WTC11 (cell line): ENCODE measurements around the gene NSMCE1. TPM values are rescaled to one million over a fixed set of nuclear protein-coding genes. Genes with fewer than 3 reads are reported as not detected.
A peak's percentile ranks its signal among the peaks of the same experiment; 100 is the strongest.

ENCODE experiments used
- ATAC-seq: fragments of 200-7000 bp; cut with Tn5 transposase; 2 replicates; pipeline ENCODE4 v1.10.0; 2021; ENCODE audit warnings: mild to moderate bottlenecking, moderate library complexity
- CTCF ChIA-PET: fragments of 300-600 bp; sonication (Branson Sonifier 250); formaldehyde crosslinking; loops from one replicate; lab custom pipeline; 2021; ENCODE audit warnings: antibody characterized with exemption; lab: Charles Lee
- POLR2A ChIA-PET: fragments of 350-600 bp; sonication (Branson Sonifier 250); formaldehyde crosslinking; loops from one replicate; lab custom pipeline; 2021; ENCODE audit warnings: antibody characterized with exemption; lab: Charles Lee
- DNase-seq: peaks from one replicate; pipeline ENCODE4 v3.0.0; 2021; ENCODE audit warnings: low spot score
- H3K27ac Mint-ChIP-seq: 2 replicates; pipeline ENCODE4 v1.8.0; 2021; ENCODE audit warnings: mixed read lengths
- H3K27me3 Mint-ChIP-seq: 2 replicates; pipeline ENCODE4 v1.8.0; 2021; ENCODE audit warnings: low read depth, mild to moderate bottlenecking, moderate library complexity, mixed read lengths
- H3K36me3 Mint-ChIP-seq: 2 replicates; pipeline ENCODE4 v1.8.0; 2021; ENCODE audit warnings: mixed read lengths
- H3K4me1 Mint-ChIP-seq: 2 replicates; pipeline ENCODE4 v1.8.0; 2022; ENCODE audit warnings: mixed read lengths
- H3K4me3 Mint-ChIP-seq: 2 replicates; pipeline ENCODE4 v1.8.0; 2021; ENCODE audit warnings: mild to moderate bottlenecking, moderate library complexity, mixed read lengths
- H3K9me3 Mint-ChIP-seq: 2 replicates; pipeline ENCODE4 v1.8.0; 2021; ENCODE audit warnings: mixed read lengths
- CBFB ChIP-seq: sonication (generic); formaldehyde crosslinking; IDR thresholded peaks from 2 replicates; pipeline ENCODE4 v1.8.1; 2022; ENCODE audit warnings: mild to moderate bottlenecking, low read depth, missing genetic modification reagents
- CREM ChIP-seq: sonication (generic); formaldehyde crosslinking; IDR thresholded peaks from 2 replicates; pipeline ENCODE4 v1.8.1; 2022; ENCODE audit warnings: mild to moderate bottlenecking, missing genetic modification reagents, moderate library complexity
- GTF2I ChIP-seq: fragments of 250-450 bp; sonication (Bioruptor Pico); conservative IDR thresholded peaks from 2 replicates; pipeline ENCODE4 v1.4.0; 2021; ENCODE audit warnings: mild to moderate bottlenecking
- IRF2 ChIP-seq: sonication (generic); formaldehyde crosslinking; IDR thresholded peaks from 2 replicates; pipeline ENCODE4 v1.8.0; 2022; ENCODE audit warnings: low read depth, missing genetic modification reagents, borderline replicate concordance
- NFATC4 ChIP-seq: fragments of 250-450 bp; sonication (Bioruptor Pico); IDR thresholded peaks from 2 replicates; pipeline ENCODE4 v1.9.0; 2021; ENCODE audit warnings: mild to moderate bottlenecking
- NR1H2 ChIP-seq: sonication (generic); formaldehyde crosslinking; IDR thresholded peaks from 2 replicates; pipeline ENCODE4 v1.9.0; 2021; ENCODE audit warnings: mild to moderate bottlenecking, moderate library complexity, missing genetic modification reagents
- TCF7 ChIP-seq: sonication (generic); formaldehyde crosslinking; IDR thresholded peaks from 2 replicates; pipeline ENCODE4 v1.8.0; 2022; ENCODE audit warnings: mild to moderate bottlenecking, low read depth, missing genetic modification reagents, moderate library complexity
- ZNF121 ChIP-seq: sonication (generic); formaldehyde crosslinking; IDR thresholded peaks from 2 replicates; pipeline ENCODE4 v1.8.0; 2023; ENCODE audit warnings: missing genetic modification reagents
- ZNF219 ChIP-seq: sonication (generic); formaldehyde crosslinking; IDR thresholded peaks from 2 replicates; pipeline ENCODE4 v1.8.0; 2023; ENCODE audit warnings: missing genetic modification reagents, mild to moderate bottlenecking, borderline replicate concordance
- ZNF232 ChIP-seq: sonication (generic); formaldehyde crosslinking; IDR thresholded peaks from 2 replicates; pipeline ENCODE4 v1.8.0; 2022; ENCODE audit warnings: mild to moderate bottlenecking, missing genetic modification reagents
- ZNF396 ChIP-seq: fragments of 250-450 bp; sonication (Bioruptor Pico); IDR thresholded peaks from 2 replicates; pipeline ENCODE4 v1.8.0; 2021; ENCODE audit warnings: mild to moderate bottlenecking, moderate library complexity, borderline replicate concordance
- total RNA-seq: library from RNA; stranded (reverse); gene quantifications from 3 replicates; pipeline ENCODE4 v1.2.3, GENCODE V29; 2021
- TF ChIP-seq, protein P1 (sequence below): sonication (generic); formaldehyde crosslinking; IDR thresholded peaks from 2 replicates; pipeline ENCODE4 v1.8.0; 2022; ENCODE audit warnings: mild to moderate bottlenecking, missing genetic modification reagents
- TF ChIP-seq, protein P2 (sequence below): sonication (generic); formaldehyde crosslinking; IDR thresholded peaks from 2 replicates; pipeline ENCODE4 v1.8.0; 2023; ENCODE audit warnings: missing genetic modification reagents, mild to moderate bottlenecking, borderline replicate concordance
- TF ChIP-seq, protein P3 (sequence below): sonication (generic); formaldehyde crosslinking; conservative IDR thresholded peaks from 2 replicates; pipeline ENCODE4 v1.8.1; 2022; ENCODE audit warnings: mild to moderate bottlenecking, missing genetic modification reagents
- TF ChIP-seq, protein P4 (sequence below): sonication (generic); formaldehyde crosslinking; IDR thresholded peaks from 2 replicates; pipeline ENCODE4 v1.8.0; 2023; ENCODE audit warnings: mild to moderate bottlenecking, missing genetic modification reagents
- TF ChIP-seq, protein P5 (sequence below): sonication (generic); formaldehyde crosslinking; IDR thresholded peaks from 2 replicates; pipeline ENCODE4 v1.8.1; 2023; ENCODE audit warnings: mild to moderate bottlenecking, missing genetic modification reagents, moderate library complexity
- TF ChIP-seq, protein P6 (sequence below): sonication (generic); formaldehyde crosslinking; IDR thresholded peaks from 2 replicates; pipeline ENCODE4 v1.8.1; 2023; ENCODE audit warnings: mild to moderate bottlenecking, missing genetic modification reagents

Gene NSMCE1
- total RNA-seq, 1 experiment from 2014 or later: 29.4 TPM

DNA sequence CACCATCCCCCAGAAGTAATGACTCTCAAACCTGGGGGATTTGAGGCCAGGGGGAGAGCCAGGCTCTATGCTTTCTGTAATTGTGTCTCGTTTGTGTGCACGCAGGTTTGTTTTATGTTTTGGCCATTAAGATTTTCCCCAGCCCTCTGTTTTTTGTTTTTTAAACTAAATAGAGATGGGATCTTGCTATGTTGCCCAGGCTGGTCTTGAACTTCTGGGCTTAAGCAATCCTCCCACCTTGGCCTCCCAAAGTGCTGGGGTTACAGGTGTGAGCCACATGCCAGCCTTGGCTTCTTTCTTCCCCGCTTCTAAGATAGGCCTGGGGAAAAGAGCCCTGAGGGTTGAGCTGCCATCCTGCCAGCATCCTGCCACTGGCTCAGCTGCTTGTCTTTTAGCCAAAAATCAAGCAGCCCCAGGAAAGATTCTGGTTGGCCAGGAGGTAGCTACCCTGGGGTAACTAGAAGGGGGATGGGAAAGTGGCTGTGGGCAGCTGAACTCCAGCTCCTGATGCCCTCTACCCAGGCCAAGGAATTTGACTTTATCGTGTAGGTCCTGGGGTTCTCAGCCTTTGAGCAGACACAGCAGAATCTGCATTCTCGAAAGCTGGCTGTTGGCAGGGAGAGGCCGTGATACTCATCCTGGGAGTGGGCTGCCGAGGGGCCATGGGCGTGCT is 46.9 kb downstream of the NSMCE1 start:
- Mint-ChIP-seq H3K27me3 (no peaks in the 10 kb centered on the region), H3K9me3 (no peaks in the 10 kb centered on the region), H3K4me3 (no peak overlapping the region), H3K36me3 (no peaks in the 10 kb centered on the region), H3K27ac (no peak overlapping the region), H3K4me1 (0 out of 2 replicates have a peak, but pooled peaks cover 2% of the 10 kb centered on the region)
- CTCF ChIA-PET: interaction anchor here (0.6 to 3.0 kb wide), 6 partner anchors 13 to 1329 kb away, joined by 3 to 11 read pairs (median 6); no protein-coding TSS in a partner anchor
- TF ChIP-seq CREM (CRISPR knock-in tag) (no peak), ZNF121 (CRISPR knock-in tag) (peak; percentile 26; the same call in 1 of the 2 replicates)
- TF ChIP-seq, protein P1, sequence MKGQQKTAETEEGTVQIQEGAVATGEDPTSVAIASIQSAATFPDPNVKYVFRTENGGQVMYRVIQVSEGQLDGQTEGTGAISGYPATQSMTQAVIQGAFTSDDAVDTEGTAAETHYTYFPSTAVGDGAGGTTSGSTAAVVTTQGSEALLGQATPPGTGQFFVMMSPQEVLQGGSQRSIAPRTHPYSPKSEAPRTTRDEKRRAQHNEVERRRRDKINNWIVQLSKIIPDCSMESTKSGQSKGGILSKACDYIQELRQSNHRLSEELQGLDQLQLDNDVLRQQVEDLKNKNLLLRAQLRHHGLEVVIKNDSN (CRISPR knock-in tag): no peak
- ATAC-seq (no peak), DNase-seq (no peak)
- POLR2A ChIA-PET: no interaction called here

DNA sequence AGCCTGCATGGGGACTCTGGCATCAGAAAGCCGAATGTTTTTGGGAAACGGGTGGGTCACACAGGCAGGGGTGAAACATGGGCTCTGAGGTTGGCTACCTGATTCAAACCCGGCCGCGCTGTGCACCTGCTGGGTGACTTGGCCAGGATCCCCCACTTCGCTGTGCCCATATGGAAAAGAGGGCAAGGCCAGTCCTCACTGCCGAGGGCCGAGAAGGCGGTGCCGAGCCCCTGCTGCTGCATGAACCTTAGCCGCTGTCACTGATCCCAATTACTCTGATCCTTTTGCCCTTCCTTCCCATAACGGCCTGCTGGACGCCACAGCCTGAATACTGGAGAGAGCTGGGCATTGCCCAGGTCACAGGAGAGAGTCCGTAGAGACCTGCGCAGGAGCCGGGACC is 47.6 kb downstream of the NSMCE1 start:
- TF ChIP-seq NR1H2 (CRISPR knock-in tag): no peak
- TF ChIP-seq, protein P2, sequence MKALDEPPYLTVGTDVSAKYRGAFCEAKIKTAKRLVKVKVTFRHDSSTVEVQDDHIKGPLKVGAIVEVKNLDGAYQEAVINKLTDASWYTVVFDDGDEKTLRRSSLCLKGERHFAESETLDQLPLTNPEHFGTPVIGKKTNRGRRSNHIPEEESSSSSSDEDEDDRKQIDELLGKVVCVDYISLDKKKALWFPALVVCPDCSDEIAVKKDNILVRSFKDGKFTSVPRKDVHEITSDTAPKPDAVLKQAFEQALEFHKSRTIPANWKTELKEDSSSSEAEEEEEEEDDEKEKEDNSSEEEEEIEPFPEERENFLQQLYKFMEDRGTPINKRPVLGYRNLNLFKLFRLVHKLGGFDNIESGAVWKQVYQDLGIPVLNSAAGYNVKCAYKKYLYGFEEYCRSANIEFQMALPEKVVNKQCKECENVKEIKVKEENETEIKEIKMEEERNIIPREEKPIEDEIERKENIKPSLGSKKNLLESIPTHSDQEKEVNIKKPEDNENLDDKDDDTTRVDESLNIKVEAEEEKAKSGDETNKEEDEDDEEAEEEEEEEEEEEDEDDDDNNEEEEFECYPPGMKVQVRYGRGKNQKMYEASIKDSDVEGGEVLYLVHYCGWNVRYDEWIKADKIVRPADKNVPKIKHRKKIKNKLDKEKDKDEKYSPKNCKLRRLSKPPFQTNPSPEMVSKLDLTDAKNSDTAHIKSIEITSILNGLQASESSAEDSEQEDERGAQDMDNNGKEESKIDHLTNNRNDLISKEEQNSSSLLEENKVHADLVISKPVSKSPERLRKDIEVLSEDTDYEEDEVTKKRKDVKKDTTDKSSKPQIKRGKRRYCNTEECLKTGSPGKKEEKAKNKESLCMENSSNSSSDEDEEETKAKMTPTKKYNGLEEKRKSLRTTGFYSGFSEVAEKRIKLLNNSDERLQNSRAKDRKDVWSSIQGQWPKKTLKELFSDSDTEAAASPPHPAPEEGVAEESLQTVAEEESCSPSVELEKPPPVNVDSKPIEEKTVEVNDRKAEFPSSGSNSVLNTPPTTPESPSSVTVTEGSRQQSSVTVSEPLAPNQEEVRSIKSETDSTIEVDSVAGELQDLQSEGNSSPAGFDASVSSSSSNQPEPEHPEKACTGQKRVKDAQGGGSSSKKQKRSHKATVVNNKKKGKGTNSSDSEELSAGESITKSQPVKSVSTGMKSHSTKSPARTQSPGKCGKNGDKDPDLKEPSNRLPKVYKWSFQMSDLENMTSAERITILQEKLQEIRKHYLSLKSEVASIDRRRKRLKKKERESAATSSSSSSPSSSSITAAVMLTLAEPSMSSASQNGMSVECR: no peak
- TF ChIP-seq, protein P3, sequence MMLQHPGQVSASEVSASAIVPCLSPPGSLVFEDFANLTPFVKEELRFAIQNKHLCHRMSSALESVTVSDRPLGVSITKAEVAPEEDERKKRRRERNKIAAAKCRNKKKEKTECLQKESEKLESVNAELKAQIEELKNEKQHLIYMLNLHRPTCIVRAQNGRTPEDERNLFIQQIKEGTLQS (CRISPR knock-in tag): no peak
- no peak for TF ChIP-seq ZNF396
- Mint-ChIP-seq H3K9me3 (no peaks in the 10 kb centered on the region), H3K4me1 (0 out of 2 replicates have a peak, but pooled peaks cover 2% of the 10 kb centered on the region), H3K27ac (no peak overlapping the region), H3K36me3 (no peaks in the 10 kb centered on the region), H3K27me3 (no peaks in the 10 kb centered on the region), H3K4me3 (no peak overlapping the region)
- ATAC-seq (no peak), DNase-seq (no peak)
- ChIA-PET CTCF (interaction anchor here (0.9 to 1.7 kb wide), 2 partner anchors 14 to 147 kb away, joined by 3 to 5 read pairs; no protein-coding TSS in a partner anchor), POLR2A (interaction anchor here (0.5 to 0.6 kb wide), 2 partner anchors 30 to 101 kb away, joined by 3 to 4 read pairs; no protein-coding TSS in a partner anchor)

DNA sequence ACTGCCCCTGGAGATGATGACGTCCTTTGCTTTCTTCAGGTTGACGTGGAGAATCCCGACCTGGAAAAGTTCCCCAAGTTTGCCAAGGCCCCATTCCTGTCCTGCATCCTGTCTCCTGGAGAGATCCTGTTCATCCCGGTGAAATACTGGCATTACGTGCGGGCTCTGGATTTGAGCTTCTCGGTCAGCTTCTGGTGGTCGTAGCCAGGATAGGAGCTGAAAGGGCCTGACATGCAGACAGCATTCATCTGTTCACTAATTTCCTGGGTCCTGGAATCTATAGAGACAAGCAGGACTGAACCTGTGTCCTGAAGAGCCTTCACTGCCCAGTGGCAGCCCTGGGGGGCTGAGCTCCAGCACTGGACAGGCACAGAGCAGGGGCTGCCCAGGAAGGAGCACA is 48.0 kb downstream of the NSMCE1 start:
- Mint-ChIP-seq H3K9me3 (no peaks in the 10 kb centered on the region), H3K27me3 (no peaks in the 10 kb centered on the region), H3K27ac (no peak overlapping the region), H3K4me1 (0 out of 2 replicates have a peak, but pooled peaks cover 2% of the 10 kb centered on the region), H3K4me3 (no peak overlapping the region), H3K36me3 (no peaks in the 10 kb centered on the region)
- DNase-seq: no peak
- ChIA-PET POLR2A (interaction anchor here (0.5 to 0.6 kb wide), 2 partner anchors 30 to 102 kb away, joined by 3 to 4 read pairs; no protein-coding TSS in a partner anchor), CTCF (interaction anchor here (0.9 to 1.7 kb wide), 2 partner anchors 14 to 148 kb away, joined by 3 to 5 read pairs; no protein-coding TSS in a partner anchor)
- no peak for ATAC-seq
- TF ChIP-seq NFATC4 (CRISPR knock-in tag) (no peak), ZNF232 (CRISPR knock-in tag) (no peak), GTF2I (CRISPR knock-in tag) (no peak), TCF7 (CRISPR knock-in tag) (no peak), CBFB (CRISPR knock-in tag) (no peak), IRF2 (CRISPR knock-in tag) (no peak), ZNF219 (CRISPR knock-in tag) (no peak)
- TF ChIP-seq, protein P4, sequence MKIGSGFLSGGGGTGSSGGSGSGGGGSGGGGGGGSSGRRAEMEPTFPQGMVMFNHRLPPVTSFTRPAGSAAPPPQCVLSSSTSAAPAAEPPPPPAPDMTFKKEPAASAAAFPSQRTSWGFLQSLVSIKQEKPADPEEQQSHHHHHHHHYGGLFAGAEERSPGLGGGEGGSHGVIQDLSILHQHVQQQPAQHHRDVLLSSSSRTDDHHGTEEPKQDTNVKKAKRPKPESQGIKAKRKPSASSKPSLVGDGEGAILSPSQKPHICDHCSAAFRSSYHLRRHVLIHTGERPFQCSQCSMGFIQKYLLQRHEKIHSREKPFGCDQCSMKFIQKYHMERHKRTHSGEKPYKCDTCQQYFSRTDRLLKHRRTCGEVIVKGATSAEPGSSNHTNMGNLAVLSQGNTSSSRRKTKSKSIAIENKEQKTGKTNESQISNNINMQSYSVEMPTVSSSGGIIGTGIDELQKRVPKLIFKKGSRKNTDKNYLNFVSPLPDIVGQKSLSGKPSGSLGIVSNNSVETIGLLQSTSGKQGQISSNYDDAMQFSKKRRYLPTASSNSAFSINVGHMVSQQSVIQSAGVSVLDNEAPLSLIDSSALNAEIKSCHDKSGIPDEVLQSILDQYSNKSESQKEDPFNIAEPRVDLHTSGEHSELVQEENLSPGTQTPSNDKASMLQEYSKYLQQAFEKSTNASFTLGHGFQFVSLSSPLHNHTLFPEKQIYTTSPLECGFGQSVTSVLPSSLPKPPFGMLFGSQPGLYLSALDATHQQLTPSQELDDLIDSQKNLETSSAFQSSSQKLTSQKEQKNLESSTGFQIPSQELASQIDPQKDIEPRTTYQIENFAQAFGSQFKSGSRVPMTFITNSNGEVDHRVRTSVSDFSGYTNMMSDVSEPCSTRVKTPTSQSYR (CRISPR knock-in tag): no peak
- TF ChIP-seq, protein P5, sequence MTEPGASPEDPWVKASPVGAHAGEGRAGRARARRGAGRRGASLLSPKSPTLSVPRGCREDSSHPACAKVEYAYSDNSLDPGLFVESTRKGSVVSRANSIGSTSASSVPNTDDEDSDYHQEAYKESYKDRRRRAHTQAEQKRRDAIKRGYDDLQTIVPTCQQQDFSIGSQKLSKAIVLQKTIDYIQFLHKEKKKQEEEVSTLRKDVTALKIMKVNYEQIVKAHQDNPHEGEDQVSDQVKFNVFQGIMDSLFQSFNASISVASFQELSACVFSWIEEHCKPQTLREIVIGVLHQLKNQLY (CRISPR knock-in tag): no peak
- TF ChIP-seq, protein P6, sequence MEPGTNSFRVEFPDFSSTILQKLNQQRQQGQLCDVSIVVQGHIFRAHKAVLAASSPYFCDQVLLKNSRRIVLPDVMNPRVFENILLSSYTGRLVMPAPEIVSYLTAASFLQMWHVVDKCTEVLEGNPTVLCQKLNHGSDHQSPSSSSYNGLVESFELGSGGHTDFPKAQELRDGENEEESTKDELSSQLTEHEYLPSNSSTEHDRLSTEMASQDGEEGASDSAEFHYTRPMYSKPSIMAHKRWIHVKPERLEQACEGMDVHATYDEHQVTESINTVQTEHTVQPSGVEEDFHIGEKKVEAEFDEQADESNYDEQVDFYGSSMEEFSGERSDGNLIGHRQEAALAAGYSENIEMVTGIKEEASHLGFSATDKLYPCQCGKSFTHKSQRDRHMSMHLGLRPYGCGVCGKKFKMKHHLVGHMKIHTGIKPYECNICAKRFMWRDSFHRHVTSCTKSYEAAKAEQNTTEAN (CRISPR knock-in tag): no peak
- TF ChIP-seq, all 79 proteins: peak for 0
